Prostate gland (tissue), 2 donors: ENCODE results near the gene C16orf96.

ENCODE experiments used
- POLR2A ChIP-seq: fragments of 450-650 bp; IDR thresholded peaks from one replicate; pipeline ENCODE4 v1.6.1; 2016; ENCODE audit warnings: antibody characterized with exemption, mild to moderate bottlenecking
- POLR2AphosphoS5 ChIP-seq: sonication (generic); formaldehyde crosslinking; IDR thresholded peaks from one replicate; pipeline ENCODE4 v1.6.1; 2017; ENCODE audit warnings: antibody characterized with exemption
- TF ChIP-seq, protein P1 (sequence below), 4 experiments: fragments of 200-600 bp in 2 of 4; fragments of 450-650 bp in 2 of 4; sonication (generic) in 2 of 4; IDR thresholded peaks; 1 replicate in 3 of 4; 2 replicates in 1 of 4; pipeline ENCODE4 v1.5.1; 2016 to 2019; ENCODE audit warnings: antibody characterized with exemption in 4 of 4, mild to moderate bottlenecking in 2 of 4, moderate library complexity in 2 of 4

DNA sequence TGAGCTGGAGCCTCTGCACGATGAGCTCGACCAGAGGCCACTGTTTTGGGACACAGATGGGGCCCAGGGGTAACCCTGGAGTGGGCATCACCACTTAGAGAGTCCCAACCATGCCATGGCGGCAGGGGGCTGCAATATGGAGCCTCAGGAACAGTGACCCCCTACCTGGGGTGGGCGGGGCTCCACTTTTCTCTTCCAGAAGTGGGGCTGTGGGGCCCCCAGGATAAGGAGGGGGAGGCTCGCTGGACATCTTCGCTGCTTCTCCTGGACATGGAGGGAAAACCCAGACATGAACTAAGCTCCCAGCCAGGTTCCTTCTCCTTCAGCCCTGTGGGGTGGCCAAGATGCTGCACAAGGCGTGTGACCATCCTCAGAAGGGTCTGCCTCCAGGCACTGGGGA, 42.3 kb upstream of the C16orf96 start:
- TF ChIP-seq, protein P1, sequence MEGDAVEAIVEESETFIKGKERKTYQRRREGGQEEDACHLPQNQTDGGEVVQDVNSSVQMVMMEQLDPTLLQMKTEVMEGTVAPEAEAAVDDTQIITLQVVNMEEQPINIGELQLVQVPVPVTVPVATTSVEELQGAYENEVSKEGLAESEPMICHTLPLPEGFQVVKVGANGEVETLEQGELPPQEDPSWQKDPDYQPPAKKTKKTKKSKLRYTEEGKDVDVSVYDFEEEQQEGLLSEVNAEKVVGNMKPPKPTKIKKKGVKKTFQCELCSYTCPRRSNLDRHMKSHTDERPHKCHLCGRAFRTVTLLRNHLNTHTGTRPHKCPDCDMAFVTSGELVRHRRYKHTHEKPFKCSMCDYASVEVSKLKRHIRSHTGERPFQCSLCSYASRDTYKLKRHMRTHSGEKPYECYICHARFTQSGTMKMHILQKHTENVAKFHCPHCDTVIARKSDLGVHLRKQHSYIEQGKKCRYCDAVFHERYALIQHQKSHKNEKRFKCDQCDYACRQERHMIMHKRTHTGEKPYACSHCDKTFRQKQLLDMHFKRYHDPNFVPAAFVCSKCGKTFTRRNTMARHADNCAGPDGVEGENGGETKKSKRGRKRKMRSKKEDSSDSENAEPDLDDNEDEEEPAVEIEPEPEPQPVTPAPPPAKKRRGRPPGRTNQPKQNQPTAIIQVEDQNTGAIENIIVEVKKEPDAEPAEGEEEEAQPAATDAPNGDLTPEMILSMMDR (IDR thresholded peaks at IDR 0.05) = no peak
- TF ChIP-seq POLR2A (no peak), POLR2AphosphoS5 (no peak)
